Measurements from ENCODE around the gene JUP.
"Not testable (repeated sequence)": the region's sequence is repeated elsewhere in the genome, so short reads cannot be mapped to it uniquely, and the experiment has no call there.

Gene JUP

DNA sequence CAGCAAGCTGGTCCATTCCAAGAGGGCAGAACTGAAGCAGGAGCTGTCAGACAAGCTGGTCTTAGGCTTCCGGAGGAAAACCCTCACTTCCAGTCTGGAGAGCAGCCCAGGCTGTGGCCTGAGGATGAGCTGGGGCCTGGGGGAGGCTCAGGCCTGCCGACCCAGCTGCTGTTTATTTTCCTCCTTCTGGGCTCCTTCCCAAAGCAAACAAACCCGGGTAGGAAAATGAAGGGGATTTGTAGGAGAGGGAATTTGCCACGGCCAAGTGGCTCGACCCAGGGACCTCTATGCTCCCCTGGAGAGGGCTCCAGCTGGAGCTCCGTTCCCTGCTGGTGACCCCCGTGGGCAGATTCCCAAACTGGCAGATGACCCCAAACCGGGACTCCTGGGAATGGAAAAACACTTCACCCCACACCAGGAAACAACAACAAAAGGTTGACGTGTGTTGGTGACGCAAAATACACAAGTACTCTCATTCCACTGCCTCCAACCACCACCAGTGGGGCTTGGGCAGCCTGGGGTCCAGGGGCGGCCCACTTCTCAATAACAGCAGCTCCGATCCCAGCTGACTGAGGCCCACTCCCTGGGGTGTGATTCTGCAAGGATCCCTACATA is 8.8 kb downstream of the JUP start:
- DNase-seq, result no peak

GRCh38 chr17:41777157-41777573 is 9.3 kb downstream of the JUP start:
- no peak for DNase-seq

DNA sequence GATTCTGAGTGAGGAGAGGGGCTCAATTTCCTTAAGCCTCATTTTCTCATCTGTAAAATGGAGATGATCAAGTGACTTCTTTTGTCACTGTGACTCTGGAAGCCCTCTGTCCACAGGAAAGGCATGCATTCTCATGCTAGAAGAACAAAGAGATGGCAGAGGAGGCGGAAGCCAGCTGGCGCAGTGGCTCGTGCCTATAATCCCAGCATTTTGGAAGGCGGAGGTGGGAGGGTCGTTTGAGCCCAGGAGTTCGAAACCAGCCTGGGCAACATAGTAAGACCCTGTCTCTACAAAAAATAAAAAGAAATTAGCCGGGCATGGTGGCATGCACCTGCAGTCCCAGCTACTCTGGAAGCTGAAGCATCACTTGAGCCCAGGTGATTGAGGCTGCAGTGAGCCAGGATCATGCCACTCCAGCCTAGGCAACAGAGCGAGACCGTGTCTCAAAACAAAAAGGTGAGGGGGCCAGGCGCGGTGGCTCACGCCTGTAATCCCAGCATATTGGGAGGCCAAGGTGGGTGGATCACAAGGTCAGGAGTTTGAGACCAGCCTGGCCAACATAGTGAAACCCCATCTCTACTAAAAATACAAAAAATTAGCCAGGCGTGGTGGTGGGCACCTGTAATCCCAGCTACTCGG is 10.1 kb downstream of the JUP start:
- not testable (repeated sequence) for DNase-seq

- no peak for DNase-seq
Measured at GRCh38 chr17:41775394-41776226, 10.9 kb downstream of the JUP start.

DNA sequence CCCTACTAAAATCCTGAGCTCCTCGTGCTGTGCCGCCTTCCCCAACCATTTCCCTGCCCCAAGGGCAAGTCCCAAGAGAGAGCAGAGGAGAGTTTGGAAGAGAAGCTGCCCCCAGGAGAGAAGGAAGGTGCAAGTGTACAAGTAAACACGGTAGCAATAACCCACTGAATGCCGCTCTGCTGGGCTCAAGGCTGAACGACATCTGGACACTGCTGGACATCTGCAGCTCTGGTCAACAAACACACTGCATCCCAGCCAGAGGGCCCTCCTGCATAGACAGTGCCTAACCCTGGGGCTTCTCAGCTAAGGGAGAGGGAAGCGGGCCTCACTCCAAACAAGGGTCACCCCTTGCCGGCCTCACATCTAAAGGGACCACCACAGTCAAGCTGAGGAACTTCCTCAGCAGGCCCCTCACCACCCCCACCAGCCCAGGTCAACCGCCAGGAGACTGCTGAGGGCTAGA is 12.7 kb downstream of the JUP start:
- DNase-seq, result no peak

- no peak for DNase-seq
Measured at GRCh38 chr17:41773190-41773588, 13.3 kb downstream of the JUP start.

DNA sequence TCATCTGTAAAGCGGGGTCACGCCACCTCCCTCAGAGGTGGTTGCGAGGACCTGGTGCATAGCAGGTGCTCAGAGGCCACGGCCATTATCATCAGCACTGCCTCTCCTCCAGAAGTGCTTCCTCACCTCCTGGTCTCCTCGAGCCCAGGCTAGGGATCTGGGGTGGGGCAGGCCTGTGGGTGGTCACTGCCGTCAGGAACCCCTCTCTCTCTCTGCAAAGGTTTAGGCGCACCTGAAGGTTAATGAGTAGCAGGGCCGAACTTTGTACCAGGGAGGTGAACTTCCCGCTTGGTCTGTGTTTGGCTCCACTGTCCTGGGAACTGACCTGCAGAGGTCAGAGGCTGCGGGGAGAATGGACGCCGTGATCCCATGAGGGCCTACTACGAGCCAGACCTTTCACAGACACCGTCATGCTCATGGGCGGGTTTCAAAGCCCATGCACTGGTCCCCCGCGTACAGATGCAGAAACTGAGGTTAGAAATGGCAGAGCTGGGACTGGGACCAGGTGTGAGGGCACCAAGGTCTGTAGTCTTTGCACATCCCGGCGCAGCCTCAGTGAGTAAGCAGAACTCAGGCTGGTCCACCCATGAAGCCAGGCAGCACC is 13.8 kb downstream of the JUP start:
- no peak for DNase-seq

GRCh38 chr17:41772218-41772585 is 14.3 kb downstream of the JUP start:
- DNase-seq, result no peak

GRCh38 chr17:41771389-41772206 is 14.9 kb downstream of the JUP start:
- no peak for DNase-seq

DNA sequence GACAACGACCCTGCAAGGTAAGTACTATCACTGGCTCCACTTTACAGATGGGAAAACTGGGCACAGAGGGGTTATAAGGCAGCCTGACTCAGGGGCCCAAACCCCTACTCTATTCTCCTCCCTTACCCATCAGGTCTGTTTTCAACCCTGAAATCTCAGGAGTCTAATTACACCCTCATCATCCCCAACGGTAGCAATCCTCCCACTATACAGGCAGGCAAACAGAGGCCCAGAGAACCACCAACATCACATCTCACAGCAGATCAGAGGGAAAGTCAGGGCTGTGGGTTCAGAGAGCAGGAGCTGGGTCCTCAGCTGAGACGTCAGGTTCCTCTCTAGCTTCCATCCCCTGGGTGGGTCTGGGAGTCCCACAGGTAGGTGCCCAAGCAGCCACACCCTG is 16.5 kb downstream of the JUP start:
- no peak for DNase-seq

- DNase-seq, result no peak
Measured at GRCh38 chr17:41769346-41769862, 17.1 kb downstream of the JUP start.

- no peak for DNase-seq
Measured at GRCh38 chr17:41768682-41769288, 17.7 kb downstream of the JUP start.

DNA sequence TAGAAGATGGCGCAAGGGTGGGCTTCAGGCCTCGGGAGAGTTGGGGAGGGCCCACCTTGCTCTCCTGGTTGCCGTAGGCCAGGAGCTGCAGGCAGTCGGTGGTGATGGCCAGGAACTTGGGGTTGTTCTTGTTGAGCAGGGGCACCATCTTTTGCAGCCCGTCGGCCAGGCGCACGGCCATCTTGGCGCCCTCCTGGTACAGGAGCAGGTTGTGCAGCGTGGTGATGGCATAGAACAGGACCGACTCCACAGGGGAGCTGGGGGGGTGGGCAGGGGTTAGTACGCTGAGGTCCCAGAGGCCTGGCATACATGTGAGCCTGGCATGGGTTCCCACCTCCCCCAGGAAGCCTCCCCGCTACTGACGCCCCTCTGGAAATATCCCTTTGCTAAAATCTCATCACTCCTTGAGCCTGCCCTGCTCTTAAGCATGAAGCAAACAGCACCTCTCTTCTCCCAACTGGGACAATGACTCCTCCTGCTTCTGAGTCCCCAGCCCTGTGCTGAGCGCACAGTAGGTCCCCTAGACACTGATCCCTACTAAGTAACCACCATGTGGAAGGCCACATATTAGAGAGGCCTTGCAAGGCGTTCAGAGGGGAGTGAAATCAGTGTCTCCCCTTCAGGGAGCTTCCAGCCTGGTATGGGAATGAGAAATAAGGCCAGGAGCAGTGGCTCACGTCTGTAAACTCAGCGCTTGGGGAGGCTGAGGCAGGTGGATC is 19.0 kb downstream of the JUP start:
- DNase-seq, result no peak

DNA sequence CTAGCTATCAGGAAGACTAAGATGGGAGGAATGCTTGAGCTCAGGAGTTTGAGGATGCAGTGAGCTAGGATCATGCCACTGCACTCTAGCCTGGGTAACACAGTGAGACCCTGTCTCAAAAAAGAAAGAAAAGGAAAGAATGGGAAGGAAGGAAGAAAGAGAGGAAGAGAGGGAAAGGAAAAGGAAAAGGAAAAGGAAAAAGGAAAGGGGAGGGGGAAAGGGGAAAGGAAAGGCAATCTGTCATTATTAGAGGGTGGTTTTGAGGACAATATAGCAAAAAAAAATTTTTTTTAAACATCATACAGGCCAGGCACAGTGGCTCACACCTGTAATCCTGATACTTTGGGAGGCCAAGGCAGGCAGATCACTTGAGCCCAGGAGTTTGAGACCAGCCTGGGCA is 20.4 kb downstream of the JUP start:
- no peak for DNase-seq

- no peak for DNase-seq
Measured at GRCh38 chr17:41763327-41763726, 23.2 kb downstream of the JUP start.

GRCh38 chr17:41762841-41763240 is 23.7 kb downstream of the JUP start:
- no peak for DNase-seq

DNA sequence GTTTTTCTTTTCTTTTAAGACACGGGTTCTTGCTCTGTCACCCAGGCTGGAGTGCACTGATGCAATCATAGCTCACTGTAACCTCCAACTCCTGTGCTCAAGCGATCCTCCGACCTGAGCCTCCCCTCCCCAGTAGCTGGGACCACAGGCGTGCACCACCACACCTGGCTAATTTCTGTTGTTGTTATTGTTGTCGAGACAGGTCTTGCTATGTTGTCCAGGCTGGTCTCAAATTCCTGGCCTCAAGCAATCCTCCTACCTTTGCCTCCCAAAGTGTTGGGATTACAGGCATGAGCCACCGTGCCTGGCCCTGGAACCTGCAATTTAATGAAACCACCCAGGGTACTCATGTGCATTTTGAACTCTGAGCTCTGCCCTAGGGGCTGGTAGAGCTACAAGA is 24.1 kb downstream of the JUP start:
- no peak for DNase-seq

GRCh38 chr17:41760878-41761277 is 25.6 kb downstream of the JUP start:
- DNase-seq, result no peak

DNA sequence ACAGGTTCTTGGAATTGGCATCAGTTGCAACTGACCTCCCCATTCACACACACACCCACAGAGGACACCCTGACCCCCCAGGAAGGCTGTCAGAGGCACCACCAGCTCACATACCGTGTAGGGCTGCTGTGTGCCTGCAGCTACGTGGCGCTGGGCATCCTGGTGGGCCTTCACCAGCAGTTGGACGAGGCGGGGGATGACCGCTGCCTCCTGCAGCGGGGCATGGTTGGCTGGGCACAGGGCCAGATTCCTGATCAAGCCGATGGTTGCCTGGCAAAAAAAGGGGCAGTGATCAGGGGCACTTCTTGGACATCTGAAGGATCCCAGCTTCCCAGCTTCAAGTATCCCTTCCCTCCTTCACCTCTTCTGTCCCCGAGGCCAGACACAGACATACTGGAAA is 27.9 kb downstream of the JUP start:
- no peak for DNase-seq

GRCh38 chr17:41754066-41754465 is 32.4 kb downstream of the JUP start:
- no peak for DNase-seq

- DNase-seq, result no peak
Measured at GRCh38 chr17:41751288-41751687, 35.2 kb downstream of the JUP start.

Data from stimulated activated naive CD4-positive, alpha-beta T cell treated with Interleukin-2 at 50 U/mL for 16 hours (primary cell).